ENCODE data around the gene USP49. TPM values are rescaled to one million over a fixed set of nuclear protein-coding genes. Genes with fewer than 3 reads are reported as not detected.

Gene USP49
- total RNA-seq, 1 experiment from 2014 or later, result 7.0 TPM

DNA sequence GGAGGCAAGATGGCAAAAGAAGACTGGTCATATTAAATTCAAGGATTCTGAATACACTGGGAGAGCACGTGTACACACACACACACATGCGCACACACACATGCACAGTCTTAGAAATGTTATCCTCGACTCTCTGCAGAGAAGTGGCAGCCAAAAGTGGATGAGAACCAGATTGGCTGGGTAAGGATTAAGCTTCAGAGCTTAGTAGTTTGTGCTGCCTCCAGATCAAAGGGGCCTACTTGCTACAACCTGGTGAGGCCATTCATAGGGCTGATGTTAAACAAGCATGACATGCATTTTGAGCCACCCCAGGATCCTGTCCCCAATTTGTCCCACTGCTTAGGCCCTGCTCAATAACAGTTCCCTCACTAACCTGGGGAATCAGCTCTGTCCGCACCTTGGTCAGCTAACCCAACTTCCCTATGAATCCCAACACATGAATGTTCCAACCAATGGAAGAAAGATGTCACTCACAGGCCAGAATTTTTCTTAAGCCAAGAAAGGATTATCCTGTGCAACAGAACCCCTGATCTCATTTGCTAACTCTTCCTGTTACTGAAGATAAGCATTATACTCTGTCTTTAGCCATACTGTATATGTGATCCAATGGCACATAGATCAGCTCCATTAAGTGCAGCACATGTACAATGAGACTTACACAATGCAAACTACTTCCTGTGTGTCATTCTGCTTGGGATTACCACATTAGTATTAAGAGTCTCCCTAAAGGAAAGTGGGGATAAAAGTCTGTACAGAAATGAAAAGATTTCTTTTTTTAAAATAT is 76.7 kb downstream of the USP49 start:
- CTCF ChIA-PET, result interaction anchor here (0.6 to 1.1 kb wide), 2 partner anchors 31 to 1050 kb away, joined by 3 to 4 read pairs; partner anchors contain the start of gene TOMM6
- no peaks in the 10 kb centered on the region for H3K4me1 Mint-ChIP-seq (ENCODE audit: low read depth, unreplicated experiment)
- H3K36me3 Mint-ChIP-seq (ENCODE audit: insufficient read depth, unreplicated experiment), result no peaks in the 10 kb centered on the region
- no TSS peak for BruUV-seq (replicated peaks)
- no peak for DNase-seq
- intact Hi-C loops (cut with micrococcal nuclease; ENCODE audit: unreplicated experiment), result no loop called here
- H3K27ac Mint-ChIP-seq (ENCODE audit: unreplicated experiment), result no peak overlapping the region
- TF ChIP-seq, protein P1, sequence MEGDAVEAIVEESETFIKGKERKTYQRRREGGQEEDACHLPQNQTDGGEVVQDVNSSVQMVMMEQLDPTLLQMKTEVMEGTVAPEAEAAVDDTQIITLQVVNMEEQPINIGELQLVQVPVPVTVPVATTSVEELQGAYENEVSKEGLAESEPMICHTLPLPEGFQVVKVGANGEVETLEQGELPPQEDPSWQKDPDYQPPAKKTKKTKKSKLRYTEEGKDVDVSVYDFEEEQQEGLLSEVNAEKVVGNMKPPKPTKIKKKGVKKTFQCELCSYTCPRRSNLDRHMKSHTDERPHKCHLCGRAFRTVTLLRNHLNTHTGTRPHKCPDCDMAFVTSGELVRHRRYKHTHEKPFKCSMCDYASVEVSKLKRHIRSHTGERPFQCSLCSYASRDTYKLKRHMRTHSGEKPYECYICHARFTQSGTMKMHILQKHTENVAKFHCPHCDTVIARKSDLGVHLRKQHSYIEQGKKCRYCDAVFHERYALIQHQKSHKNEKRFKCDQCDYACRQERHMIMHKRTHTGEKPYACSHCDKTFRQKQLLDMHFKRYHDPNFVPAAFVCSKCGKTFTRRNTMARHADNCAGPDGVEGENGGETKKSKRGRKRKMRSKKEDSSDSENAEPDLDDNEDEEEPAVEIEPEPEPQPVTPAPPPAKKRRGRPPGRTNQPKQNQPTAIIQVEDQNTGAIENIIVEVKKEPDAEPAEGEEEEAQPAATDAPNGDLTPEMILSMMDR (IDR thresholded peaks at IDR 0.05; ENCODE audit: unreplicated experiment), result no peak
- no peaks in the 10 kb centered on the region for H3K27me3 Mint-ChIP-seq (ENCODE audit: unreplicated experiment)
- no peak overlapping the region for H3K4me3 Mint-ChIP-seq (ENCODE audit: low read depth, unreplicated experiment)
- no peaks in the 10 kb centered on the region for H3K9me3 Mint-ChIP-seq (ENCODE audit: low read depth, unreplicated experiment)

DNA sequence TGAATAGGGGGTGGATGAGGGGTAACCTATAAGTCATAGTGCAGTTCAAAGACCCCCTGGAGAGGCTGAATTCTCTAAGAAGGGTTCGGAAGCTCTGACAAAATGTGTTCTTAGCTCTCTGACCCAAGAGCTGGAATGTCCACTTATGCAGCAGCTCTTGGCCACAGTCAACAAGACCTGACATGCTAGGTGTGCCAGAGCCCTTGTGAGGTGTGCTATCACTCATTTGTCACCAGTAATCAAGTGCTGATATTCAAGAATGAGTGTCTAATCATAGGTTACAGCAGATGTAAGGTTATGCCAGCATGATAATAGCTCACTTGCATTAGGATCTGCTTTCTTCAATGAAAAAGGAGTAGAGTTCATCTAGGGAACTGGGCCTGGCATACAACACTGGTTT is 79.6 kb downstream of the USP49 start:
- Mint-ChIP-seq H3K4me3 (ENCODE audit: low read depth, unreplicated experiment) (no peak overlapping the region), H3K4me1 (ENCODE audit: low read depth, unreplicated experiment) (no peaks in the 10 kb centered on the region), H3K36me3 (ENCODE audit: insufficient read depth, unreplicated experiment) (no peaks in the 10 kb centered on the region), H3K27ac (ENCODE audit: unreplicated experiment) (no peak overlapping the region), H3K27me3 (ENCODE audit: unreplicated experiment) (no peaks in the 10 kb centered on the region), H3K9me3 (ENCODE audit: low read depth, unreplicated experiment) (no peaks in the 10 kb centered on the region)
- CTCF ChIA-PET, result interaction anchor here (0.6 kb wide), 1 partner anchor 134 kb away, joined by 6 read pairs; no protein-coding TSS in a partner anchor
- intact Hi-C loops (cut with micrococcal nuclease; ENCODE audit: unreplicated experiment), result no loop called here
- no peak for DNase-seq
- BruUV-seq (replicated peaks), result no TSS peak
- TF ChIP-seq, protein P1 (IDR thresholded peaks at IDR 0.05; ENCODE audit: unreplicated experiment), result no peak

DNA sequence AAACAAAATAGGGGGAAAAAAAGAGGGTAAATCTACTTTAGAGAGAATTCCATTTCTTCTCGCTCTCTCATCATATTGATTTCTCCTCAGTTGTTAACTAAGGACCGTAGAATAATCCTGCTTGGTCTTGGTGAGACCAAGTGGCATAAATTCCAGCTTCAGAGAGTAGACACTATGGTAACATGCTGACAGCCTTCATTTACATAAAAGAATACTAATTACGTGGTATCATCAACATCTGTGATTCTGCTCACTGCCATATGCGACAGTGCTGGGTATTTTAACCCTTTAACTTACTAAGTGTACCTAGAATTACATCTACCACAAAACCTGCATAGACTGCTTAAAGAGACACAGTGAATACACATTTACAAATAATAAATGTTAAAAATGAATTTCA is 80.5 kb downstream of the USP49 start:
- intact Hi-C loops (cut with micrococcal nuclease; ENCODE audit: unreplicated experiment), result no loop called here
- H3K4me3 Mint-ChIP-seq (ENCODE audit: low read depth, unreplicated experiment), result no peak overlapping the region

DNA sequence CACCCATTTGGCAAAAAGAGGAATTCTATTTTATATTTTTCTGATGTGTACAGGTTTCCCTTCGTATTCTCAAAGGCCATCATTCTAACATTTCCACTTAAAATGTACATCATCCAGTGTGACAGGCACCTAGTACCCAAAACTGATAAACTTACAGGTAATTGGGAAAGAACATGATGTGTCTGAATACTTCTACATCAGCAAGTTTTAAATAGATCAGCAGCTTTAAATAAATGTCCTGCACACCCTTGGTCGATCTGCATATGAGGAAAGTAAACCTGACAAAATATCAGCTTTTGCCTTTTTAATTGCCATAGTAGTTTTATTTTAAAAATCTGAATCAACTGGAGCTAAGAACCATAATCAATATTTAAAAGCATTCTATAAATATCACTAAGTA is 81.2 kb downstream of the USP49 start:
- CTCF ChIA-PET, result no interaction called here
- Mint-ChIP-seq H3K4me1 (ENCODE audit: low read depth, unreplicated experiment) (no peaks in the 10 kb centered on the region), H3K9me3 (ENCODE audit: low read depth, unreplicated experiment) (no peaks in the 10 kb centered on the region), H3K4me3 (ENCODE audit: low read depth, unreplicated experiment) (no peak overlapping the region), H3K36me3 (ENCODE audit: insufficient read depth, unreplicated experiment) (no peaks in the 10 kb centered on the region), H3K27me3 (ENCODE audit: unreplicated experiment) (no peaks in the 10 kb centered on the region), H3K27ac (ENCODE audit: unreplicated experiment) (no peak overlapping the region)
- TF ChIP-seq, protein P1 (IDR thresholded peaks at IDR 0.05; ENCODE audit: unreplicated experiment), result no peak
- intact Hi-C loops (cut with micrococcal nuclease; ENCODE audit: unreplicated experiment), result no loop called here
- no TSS peak for BruUV-seq (replicated peaks)
- no peak for DNase-seq

More for the DNA sequence above, 80.5 kb downstream of the USP49 start:
- CTCF ChIA-PET, result no interaction called here
- Mint-ChIP-seq H3K9me3 (ENCODE audit: low read depth, unreplicated experiment) (no peaks in the 10 kb centered on the region), H3K27ac (ENCODE audit: unreplicated experiment) (no peak overlapping the region), H3K4me1 (ENCODE audit: low read depth, unreplicated experiment) (no peaks in the 10 kb centered on the region), H3K36me3 (ENCODE audit: insufficient read depth, unreplicated experiment) (no peaks in the 10 kb centered on the region), H3K27me3 (ENCODE audit: unreplicated experiment) (no peaks in the 10 kb centered on the region)
- BruUV-seq (replicated peaks), result no TSS peak
- no peak for DNase-seq
- TF ChIP-seq, protein P1 (IDR thresholded peaks at IDR 0.05; ENCODE audit: unreplicated experiment), result no peak

Measured in Calu3 (cell line).